ENCODE results near the gene ABCG2.

DNA sequence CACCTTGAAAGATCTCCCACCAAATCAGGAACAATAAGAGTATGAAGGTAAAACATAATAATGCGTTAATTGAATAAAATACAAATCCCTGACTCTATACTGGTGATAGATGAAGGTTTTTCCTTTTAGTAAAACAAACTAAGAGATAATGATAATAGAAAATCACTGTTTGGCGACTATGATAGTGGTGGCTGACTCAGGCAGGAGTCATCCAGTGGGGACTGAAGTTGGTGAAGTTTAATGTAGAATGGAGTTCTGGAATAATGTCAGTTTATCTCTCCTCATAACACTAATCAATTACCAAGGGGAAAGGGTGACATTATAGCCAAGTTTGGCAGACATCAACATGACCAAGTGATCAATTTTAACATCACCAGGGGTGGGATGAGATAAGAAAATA lies 21.3 kb downstream of the ABCG2 start:
- TF ChIP-seq POLR2AphosphoS5 (IDR thresholded peaks at IDR 0.05; ENCODE audit: low read depth, low read length) (no peak), POLR2A (IDR thresholded peaks at IDR 0.05; ENCODE audit: control extremely low read depth in 1 of 2, low read depth in 2 of 2, low read length in 2 of 2) (no peak), RAD21 (IDR thresholded peaks at IDR 0.05 in 1 of 2, conservative IDR thresholded peaks at IDR 0.05 in 1 of 2; ENCODE audit: low read depth in 2 of 2, low read length in 2 of 2) (no peak), CREB1 (IDR thresholded peaks at IDR 0.05) (no peak), JUN (IDR thresholded peaks at IDR 0.05; ENCODE audit: low read depth, low read length) (no peak), PHF8 (conservative IDR thresholded peaks at IDR 0.05; ENCODE audit: low read depth, low read length) (no peak), POU5F1 (IDR thresholded peaks at IDR 0.05; ENCODE audit: low read depth, low read length) (no peak), ZNF274 (IDR thresholded peaks at IDR 0.05; ENCODE audit: borderline replicate concordance, extremely low read depth, low read length) (no peak), GABPA (IDR thresholded peaks at IDR 0.05; ENCODE audit: borderline replicate concordance, insufficient read depth, low read length) (no peak), RXRA (IDR thresholded peaks at IDR 0.05; ENCODE audit: insufficient read depth, low read depth, low read length) (no peak), BACH1 (IDR thresholded peaks at IDR 0.05; ENCODE audit: low read length) (no peak), CEBPB (IDR thresholded peaks at IDR 0.05; ENCODE audit: low read depth, low read length) (no peak)
- TF ChIP-seq, protein P1, sequence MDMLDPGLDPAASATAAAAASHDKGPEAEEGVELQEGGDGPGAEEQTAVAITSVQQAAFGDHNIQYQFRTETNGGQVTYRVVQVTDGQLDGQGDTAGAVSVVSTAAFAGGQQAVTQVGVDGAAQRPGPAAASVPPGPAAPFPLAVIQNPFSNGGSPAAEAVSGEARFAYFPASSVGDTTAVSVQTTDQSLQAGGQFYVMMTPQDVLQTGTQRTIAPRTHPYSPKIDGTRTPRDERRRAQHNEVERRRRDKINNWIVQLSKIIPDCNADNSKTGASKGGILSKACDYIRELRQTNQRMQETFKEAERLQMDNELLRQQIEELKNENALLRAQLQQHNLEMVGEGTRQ (IDR thresholded peaks at IDR 0.05; ENCODE audit: low read length), result no peak
- TF ChIP-seq, protein P2, sequence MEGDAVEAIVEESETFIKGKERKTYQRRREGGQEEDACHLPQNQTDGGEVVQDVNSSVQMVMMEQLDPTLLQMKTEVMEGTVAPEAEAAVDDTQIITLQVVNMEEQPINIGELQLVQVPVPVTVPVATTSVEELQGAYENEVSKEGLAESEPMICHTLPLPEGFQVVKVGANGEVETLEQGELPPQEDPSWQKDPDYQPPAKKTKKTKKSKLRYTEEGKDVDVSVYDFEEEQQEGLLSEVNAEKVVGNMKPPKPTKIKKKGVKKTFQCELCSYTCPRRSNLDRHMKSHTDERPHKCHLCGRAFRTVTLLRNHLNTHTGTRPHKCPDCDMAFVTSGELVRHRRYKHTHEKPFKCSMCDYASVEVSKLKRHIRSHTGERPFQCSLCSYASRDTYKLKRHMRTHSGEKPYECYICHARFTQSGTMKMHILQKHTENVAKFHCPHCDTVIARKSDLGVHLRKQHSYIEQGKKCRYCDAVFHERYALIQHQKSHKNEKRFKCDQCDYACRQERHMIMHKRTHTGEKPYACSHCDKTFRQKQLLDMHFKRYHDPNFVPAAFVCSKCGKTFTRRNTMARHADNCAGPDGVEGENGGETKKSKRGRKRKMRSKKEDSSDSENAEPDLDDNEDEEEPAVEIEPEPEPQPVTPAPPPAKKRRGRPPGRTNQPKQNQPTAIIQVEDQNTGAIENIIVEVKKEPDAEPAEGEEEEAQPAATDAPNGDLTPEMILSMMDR (IDR thresholded peaks at IDR 0.05; ENCODE audit: control extremely low read depth in 1 of 3, insufficient read depth in 1 of 3, low read depth in 1 of 3, low read length in 3 of 3), result no peak
